ENCODE data around the gene TMEM208.

The TMEM208 gene

GRCh38 chr16:67191995-67192681 is 34.8 kb upstream of the TMEM208 start, which contains the start of gene E2F4:
E2F4 (plus strand) TSS chr16:67192155; CDS start chr16:67192228, 73 bp downstream.
- Histone ChIP-seq H3K36me3 (ENCODE audit: control insufficient read depth in 1 of 2, insufficient read depth in 2 of 2, low read length in 2 of 2) (peaks cover 37 to 40% of the 10 kb centered on the region in 2 donors), H3K27ac (ENCODE audit: low read depth, low read length) (no peak within 1 kb of the TSS), H3K9me3 (ENCODE audit: control insufficient read depth in 1 of 2, low read length in 2 of 2) (no peaks in the 10 kb centered on the region), H3K9ac (ENCODE audit: low read depth in 1 of 2, low read length in 2 of 2) (peak within 1 kb of the TSS; percentile 80 to 99), H3K27me3 (ENCODE audit: control insufficient read depth in 1 of 2, insufficient read depth in 2 of 2, low read length in 2 of 2) (no peaks in the 10 kb centered on the region), H3K4me1 (ENCODE audit: control insufficient read depth in 1 of 2, insufficient read depth in 2 of 2, low read length in 2 of 2) (peaks cover 16 to 33% of the 10 kb centered on the region in 2 donors), H3K4me3 (ENCODE audit: low read depth in 1 of 2, low read length in 2 of 2) (peak within 1 kb of the TSS; percentile 92 to 96)

- H3K36me3 ChIP-seq (ENCODE audit: control insufficient read depth in 1 of 2, insufficient read depth in 2 of 2, low read length in 2 of 2) = peaks cover 43 to 48% of the 10 kb centered on the region in 2 donors
- no peaks in the 10 kb centered on the region for H3K9me3 ChIP-seq (ENCODE audit: control insufficient read depth in 1 of 2, low read length in 2 of 2)
- no peak overlapping the region for H3K27ac ChIP-seq (ENCODE audit: low read depth, low read length)
- H3K4me3 ChIP-seq (ENCODE audit: low read depth in 1 of 2, low read length in 2 of 2) = peak overlapping the region; percentile 92 to 96
- no peaks in the 10 kb centered on the region for H3K27me3 ChIP-seq (ENCODE audit: control insufficient read depth in 1 of 2, insufficient read depth in 2 of 2, low read length in 2 of 2)
- peak overlapping the region; percentile 80 to 99 for H3K9ac ChIP-seq (ENCODE audit: low read depth in 1 of 2, low read length in 2 of 2)
- H3K4me1 ChIP-seq (ENCODE audit: control insufficient read depth in 1 of 2, insufficient read depth in 2 of 2, low read length in 2 of 2) = peaks cover 21 to 37% of the 10 kb centered on the region in 2 donors
These were observed 34.1 kb upstream of the TMEM208 start for GRCh38 chr16:67192781-67193361.

DNA sequence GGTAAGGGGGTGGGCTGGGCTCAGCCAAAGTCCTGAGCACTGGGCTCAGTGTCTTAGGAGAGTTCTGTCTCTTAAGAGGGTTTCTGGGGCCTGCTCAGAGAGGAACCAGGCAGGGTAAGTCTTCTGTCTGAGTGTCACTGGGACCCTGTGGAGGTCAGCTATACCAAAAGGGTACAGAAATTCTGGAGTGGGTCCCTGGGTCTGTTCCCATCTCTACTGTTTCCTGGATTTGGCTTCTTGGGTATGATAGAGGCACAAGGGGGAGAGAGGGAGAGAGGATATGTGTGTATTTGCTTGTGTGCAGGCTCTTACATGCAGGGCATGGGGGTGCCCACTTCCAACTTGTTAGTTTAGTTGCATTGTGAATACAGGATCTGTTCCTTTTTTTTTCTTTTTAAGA is 33.4 kb upstream of the TMEM208 start:
- H3K27me3 ChIP-seq (ENCODE audit: control insufficient read depth in 1 of 2, insufficient read depth in 2 of 2, low read length in 2 of 2) = no peaks in the 10 kb centered on the region
- peaks cover 43 to 54% of the 10 kb centered on the region in 2 donors for H3K36me3 ChIP-seq (ENCODE audit: control insufficient read depth in 1 of 2, insufficient read depth in 2 of 2, low read length in 2 of 2)
- no peaks in the 10 kb centered on the region for H3K9me3 ChIP-seq (ENCODE audit: control insufficient read depth in 1 of 2, low read length in 2 of 2)
- H3K4me3 ChIP-seq (ENCODE audit: low read depth in 1 of 2, low read length in 2 of 2) = peak overlapping the region; percentile 92 to 96
- no peak overlapping the region for H3K27ac ChIP-seq (ENCODE audit: low read depth, low read length)
- peak overlapping the region; percentile 80 to 99 for H3K9ac ChIP-seq (ENCODE audit: low read depth in 1 of 2, low read length in 2 of 2)
- peaks cover 27 to 44% of the 10 kb centered on the region in 2 donors for H3K4me1 ChIP-seq (ENCODE audit: control insufficient read depth in 1 of 2, insufficient read depth in 2 of 2, low read length in 2 of 2)

DNA sequence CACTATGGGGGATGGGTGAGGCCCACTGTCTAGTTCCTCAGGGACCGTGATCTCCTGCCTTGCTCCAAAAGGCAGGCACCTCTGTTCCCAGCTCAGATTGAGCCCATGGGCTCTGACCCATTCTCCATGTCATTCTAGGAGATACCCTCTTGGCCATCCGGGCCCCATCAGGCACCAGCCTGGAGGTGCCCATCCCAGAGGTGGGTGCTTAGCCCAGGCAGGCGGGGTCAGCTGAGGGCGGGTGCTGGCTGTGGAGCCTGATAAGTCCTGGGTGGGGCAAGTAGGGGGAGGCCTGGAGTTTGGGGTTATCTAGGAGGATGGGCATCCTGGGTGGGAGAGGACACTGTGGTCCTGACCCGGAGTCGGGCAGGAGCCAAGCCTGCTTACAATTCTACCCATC is 32.7 kb upstream of the TMEM208 start:
- Histone ChIP-seq H3K4me1 (ENCODE audit: control insufficient read depth in 1 of 2, insufficient read depth in 2 of 2, low read length in 2 of 2) (peaks cover 30 to 46% of the 10 kb centered on the region in 2 donors), H3K36me3 (ENCODE audit: control insufficient read depth in 1 of 2, insufficient read depth in 2 of 2, low read length in 2 of 2) (peaks cover 43 to 54% of the 10 kb centered on the region in 2 donors)

GRCh38 chr16:67195676-67196075 is 31.3 kb upstream of the TMEM208 start:
- Histone ChIP-seq H3K27ac (ENCODE audit: low read depth, low read length) (no peak overlapping the region), H3K36me3 (ENCODE audit: control insufficient read depth in 1 of 2, insufficient read depth in 2 of 2, low read length in 2 of 2) (peaks cover 46 to 60% of the 10 kb centered on the region in 2 donors), H3K4me3 (ENCODE audit: low read depth in 1 of 2, low read length in 2 of 2) (no peak overlapping the region), H3K9me3 (ENCODE audit: control insufficient read depth in 1 of 2, low read length in 2 of 2) (no peaks in the 10 kb centered on the region), H3K9ac (ENCODE audit: low read depth in 1 of 2, low read length in 2 of 2) (no peak overlapping the region), H3K27me3 (ENCODE audit: control insufficient read depth in 1 of 2, insufficient read depth in 2 of 2, low read length in 2 of 2) (no peaks in the 10 kb centered on the region), H3K4me1 (ENCODE audit: control insufficient read depth in 1 of 2, insufficient read depth in 2 of 2, low read length in 2 of 2) (peaks cover 30 to 51% of the 10 kb centered on the region in 2 donors)

More for the DNA sequence above, 32.7 kb upstream of the TMEM208 start:
- Histone ChIP-seq H3K9me3 (ENCODE audit: control insufficient read depth in 1 of 2, low read length in 2 of 2) (no peaks in the 10 kb centered on the region), H3K27me3 (ENCODE audit: control insufficient read depth in 1 of 2, insufficient read depth in 2 of 2, low read length in 2 of 2) (no peaks in the 10 kb centered on the region), H3K9ac (ENCODE audit: low read depth in 1 of 2, low read length in 2 of 2) (no peak overlapping the region), H3K4me3 (ENCODE audit: low read depth in 1 of 2, low read length in 2 of 2) (no peak overlapping the region), H3K27ac (ENCODE audit: low read depth, low read length) (no peak overlapping the region)

DNA sequence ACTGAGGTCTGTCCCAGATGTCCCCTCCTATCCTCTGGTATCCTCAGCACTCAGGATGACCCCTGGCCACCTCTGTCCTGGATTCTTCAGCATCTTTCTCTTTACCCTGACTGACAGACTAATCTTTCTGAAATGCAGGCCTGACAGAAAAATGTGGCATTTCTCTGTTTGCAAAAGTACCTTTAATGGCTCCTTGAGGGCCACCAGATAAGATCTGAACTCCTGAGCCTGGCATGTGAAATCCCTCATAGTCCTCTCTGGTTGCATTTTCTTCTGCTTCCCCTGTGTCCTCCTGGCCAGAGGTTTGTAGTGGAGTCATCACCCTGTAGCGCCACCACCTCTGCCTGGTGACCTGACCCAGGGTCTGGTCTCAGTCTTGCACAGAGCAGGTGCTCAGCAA is 30.0 kb upstream of the TMEM208 start:
- peaks cover 50 to 70% of the 10 kb centered on the region in 2 donors for H3K36me3 ChIP-seq (ENCODE audit: control insufficient read depth in 1 of 2, insufficient read depth in 2 of 2, low read length in 2 of 2)
- H3K4me1 ChIP-seq (ENCODE audit: control insufficient read depth in 1 of 2, insufficient read depth in 2 of 2, low read length in 2 of 2) = peaks cover 30 to 45% of the 10 kb centered on the region in 2 donors
- no peaks in the 10 kb centered on the region for H3K27me3 ChIP-seq (ENCODE audit: control insufficient read depth in 1 of 2, insufficient read depth in 2 of 2, low read length in 2 of 2)
- no peak overlapping the region for H3K27ac ChIP-seq (ENCODE audit: low read depth, low read length)
- no peak overlapping the region for H3K4me3 ChIP-seq (ENCODE audit: low read depth in 1 of 2, low read length in 2 of 2)
- no peak overlapping the region for H3K9ac ChIP-seq (ENCODE audit: low read depth in 1 of 2, low read length in 2 of 2)
- H3K9me3 ChIP-seq (ENCODE audit: control insufficient read depth in 1 of 2, low read length in 2 of 2) = no peaks in the 10 kb centered on the region

- H3K4me1 ChIP-seq (ENCODE audit: control insufficient read depth in 1 of 2, insufficient read depth in 2 of 2, low read length in 2 of 2) = peaks cover 28 to 41% of the 10 kb centered on the region in 2 donors
- no peaks in the 10 kb centered on the region for H3K27me3 ChIP-seq (ENCODE audit: control insufficient read depth in 1 of 2, insufficient read depth in 2 of 2, low read length in 2 of 2)
- H3K4me3 ChIP-seq (ENCODE audit: low read depth in 1 of 2, low read length in 2 of 2) = no peak overlapping the region
- H3K27ac ChIP-seq (ENCODE audit: low read depth, low read length) = no peak overlapping the region
- peaks cover 52 to 78% of the 10 kb centered on the region in 2 donors for H3K36me3 ChIP-seq (ENCODE audit: control insufficient read depth in 1 of 2, insufficient read depth in 2 of 2, low read length in 2 of 2)
- H3K9me3 ChIP-seq (ENCODE audit: control insufficient read depth in 1 of 2, low read length in 2 of 2) = no peaks in the 10 kb centered on the region
- H3K9ac ChIP-seq (ENCODE audit: low read depth in 1 of 2, low read length in 2 of 2) = peak overlapping the region; percentile 39 to 48
These were observed 29.2 kb upstream of the TMEM208 start for GRCh38 chr16:67197704-67198103.

DNA sequence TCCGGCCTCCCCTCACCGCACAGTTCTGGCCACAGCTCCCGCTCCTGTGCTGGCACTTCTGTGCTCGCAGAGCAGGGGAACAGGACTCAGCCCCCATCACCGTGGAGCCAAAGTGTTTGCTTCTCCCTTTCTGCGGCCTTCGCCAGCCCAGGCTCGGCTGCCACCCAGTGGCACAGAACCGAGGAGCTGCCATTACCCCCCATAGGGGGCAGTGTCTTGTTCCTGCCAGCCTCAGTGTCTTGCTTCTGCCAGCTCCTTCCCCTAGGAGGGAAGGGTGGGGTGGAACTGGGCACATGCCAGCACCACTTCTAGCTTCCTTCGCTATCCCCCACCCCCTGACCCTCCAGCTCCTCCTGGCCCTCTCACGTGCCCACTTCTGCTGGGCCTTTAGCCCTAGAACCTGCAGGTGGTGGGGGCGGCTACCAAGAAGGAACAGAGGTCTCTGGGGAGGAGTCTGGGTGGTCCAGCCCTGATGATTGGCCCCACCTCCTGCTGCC is 28.6 kb upstream of the TMEM208 start:
- H3K9ac ChIP-seq (ENCODE audit: low read depth in 1 of 2, low read length in 2 of 2) = peak overlapping the region; percentile 39 to 48

GRCh38 chr16:67199011-67199807 is 27.7 kb upstream of the TMEM208 start, which contains the start of gene ELMO3:
ELMO3 (plus strand) TSS chr16:67199131; CDS start chr16:67199327, 196 bp downstream.
- Histone ChIP-seq H3K4me3 (ENCODE audit: low read depth in 1 of 2, low read length in 2 of 2) (peak within 1 kb of the TSS; percentile 53 to 73), H3K9ac (ENCODE audit: low read depth in 1 of 2, low read length in 2 of 2) (peak within 1 kb of the TSS; percentile 50 to 82), H3K27ac (ENCODE audit: low read depth, low read length) (peak within 1 kb of the TSS; percentile 85), H3K4me1 (ENCODE audit: control insufficient read depth in 1 of 2, insufficient read depth in 2 of 2, low read length in 2 of 2) (peaks cover 14 to 26% of the 10 kb centered on the region in 2 donors), H3K27me3 (ENCODE audit: control insufficient read depth in 1 of 2, insufficient read depth in 2 of 2, low read length in 2 of 2) (no peaks in the 10 kb centered on the region), H3K9me3 (ENCODE audit: control insufficient read depth in 1 of 2, low read length in 2 of 2) (no peaks in the 10 kb centered on the region), H3K36me3 (ENCODE audit: control insufficient read depth in 1 of 2, insufficient read depth in 2 of 2, low read length in 2 of 2) (peaks cover 45 to 82% of the 10 kb centered on the region in 2 donors)

More for the DNA sequence above, 28.6 kb upstream of the TMEM208 start:
- no peaks in the 10 kb centered on the region for H3K27me3 ChIP-seq (ENCODE audit: control insufficient read depth in 1 of 2, insufficient read depth in 2 of 2, low read length in 2 of 2)
- peak overlapping the region; percentile 79 for H3K27ac ChIP-seq (ENCODE audit: low read depth, low read length)
- peaks cover 52 to 82% of the 10 kb centered on the region in 2 donors for H3K36me3 ChIP-seq (ENCODE audit: control insufficient read depth in 1 of 2, insufficient read depth in 2 of 2, low read length in 2 of 2)
- peaks cover 22 to 35% of the 10 kb centered on the region in 2 donors for H3K4me1 ChIP-seq (ENCODE audit: control insufficient read depth in 1 of 2, insufficient read depth in 2 of 2, low read length in 2 of 2)
- H3K4me3 ChIP-seq (ENCODE audit: low read depth in 1 of 2, low read length in 2 of 2) = no peak overlapping the region
- no peaks in the 10 kb centered on the region for H3K9me3 ChIP-seq (ENCODE audit: control insufficient read depth in 1 of 2, low read length in 2 of 2)

Data from duodenal mucosa (tissue), 2 donors.